HL-60 (cell line): ENCODE results near the gene DSG4.
"Not testable (repeated sequence)": the region's sequence is repeated elsewhere in the genome, so short reads cannot be mapped to it uniquely, and the experiment has no call there.

Source experiments
- DNase-seq, 2 experiments: peaks; one replicate each; pipeline ENCODE4 v3.0.0-alpha.2; 2010 to 2020; ENCODE audit warnings: low read depth in 1 of 2, low spot score in 1 of 2
- H3K27ac ChIP-seq: fragments of 250-450 bp; sonication (Bioruptor Pico); replicated peaks from 2 replicates; pipeline ENCODE4 v1.5.1; 2020; ENCODE audit warnings: mild to moderate bottlenecking, moderate library complexity
- H3K27me3 ChIP-seq: fragments of 250-450 bp; sonication (Bioruptor Pico); 2 replicates; pipeline ENCODE4 v1.5.1; 2021; ENCODE audit warnings: mild to moderate bottlenecking, moderate library complexity; ENCODE audit not compliant: insufficient read depth, poor library complexity, severe bottlenecking
- H3K4me3 ChIP-seq: replicated peaks from 2 replicates; pipeline ENCODE4 v1.5.1; 2011; ENCODE audit warnings: mild to moderate bottlenecking, control low read depth, low read length; ENCODE audit not compliant: insufficient read depth
- CTCF ChIP-seq: IDR thresholded peaks from one replicate; pipeline ENCODE4 v1.5.1; 2011; ENCODE audit warnings: low read length, control low read depth, inconsistent platforms; ENCODE audit not compliant: insufficient read depth
- GABPA ChIP-seq: IDR thresholded peaks from 2 replicates; pipeline ENCODE4 v1.6.1; 2012; ENCODE audit warnings: low read depth
- POLR2AphosphoS5 ChIP-seq: IDR thresholded peaks from 2 replicates; pipeline ENCODE4 v1.6.1; 2012; ENCODE audit warnings: low read depth
- REST ChIP-seq: IDR thresholded peaks from 2 replicates; pipeline ENCODE4 v1.6.1; 2012; ENCODE audit warnings: low read depth; ENCODE audit not compliant: insufficient replicate concordance
- SPI1 ChIP-seq: IDR thresholded peaks from 2 replicates; pipeline ENCODE4 v1.6.1; 2012; ENCODE audit warnings: low read depth, mild to moderate bottlenecking, borderline replicate concordance
- long read RNA-seq: library from polyadenylated mRNA; unstranded; transcript quantifications from one replicate; pipeline ENCODE4 v2.0.0, GENCODE V29; 2020

DSG4 gene
- long read RNA-seq = 0 reads

GRCh38 chr18:31376477-31376876 lies at the start of gene DSG4:
Gene DSG4 (plus strand): TSS chr18:31376777. CDS start chr18:31376912, 135 bp downstream.
- no peak within 1 kb of the TSS for H3K4me3 ChIP-seq

GRCh38 chr18:31329787-31330438 lies 46.7 kb upstream of the DSG4 start:
- H3K27ac ChIP-seq = no peak overlapping the region

More at GRCh38 chr18:31376477-31376876, at the start of gene DSG4:
- Histone ChIP-seq H3K27me3 (no peaks in the 10 kb centered on the region), H3K27ac (no peak within 1 kb of the TSS)
- DNase-seq = no peak
- TF ChIP-seq REST = no peak

GRCh38 chr18:31343454-31343853 lies 33.1 kb upstream of the DSG4 start:
- no peaks in the 10 kb centered on the region for H3K27me3 ChIP-seq
- no peak overlapping the region for H3K27ac ChIP-seq
- no peak for TF ChIP-seq GABPA
- TF ChIP-seq POLR2AphosphoS5 = no peak
- TF ChIP-seq CTCF = no peak
- no peak for TF ChIP-seq SPI1
- TF ChIP-seq REST = no peak
- DNase-seq = no peak
- no peak overlapping the region for H3K4me3 ChIP-seq

More at GRCh38 chr18:31329787-31330438, 46.7 kb upstream of the DSG4 start:
- Histone ChIP-seq H3K27me3 (peaks cover 3% of the 10 kb centered on the region), H3K4me3 (no peak overlapping the region)
- no peak for DNase-seq
- no peak for TF ChIP-seq CTCF

GRCh38 chr18:31353336-31353735 lies 23.2 kb upstream of the DSG4 start:
- H3K27ac ChIP-seq, DNase-seq, H3K4me3 ChIP-seq, H3K27me3 ChIP-seq: not testable (repeated sequence)

- Histone ChIP-seq H3K4me3 (no peak overlapping the region), H3K27me3 (no peaks in the 10 kb centered on the region), H3K27ac (no peak overlapping the region)
- DNase-seq = no peak
- TF ChIP-seq GABPA (no peak), REST (no peak), CTCF (no peak), POLR2AphosphoS5 (no peak), SPI1 (no peak)
Measured at GRCh38 chr18:31354990-31355389, 21.6 kb upstream of the DSG4 start.
